ENCODE measurements around the gene SLFNL1. TPM values are rescaled to one million over a fixed set of nuclear protein-coding genes. Genes with fewer than 3 reads are reported as not detected.

SLFNL1 gene
- total RNA-seq, 1 donor from 2014 or later = 0.20 TPM

DNA sequence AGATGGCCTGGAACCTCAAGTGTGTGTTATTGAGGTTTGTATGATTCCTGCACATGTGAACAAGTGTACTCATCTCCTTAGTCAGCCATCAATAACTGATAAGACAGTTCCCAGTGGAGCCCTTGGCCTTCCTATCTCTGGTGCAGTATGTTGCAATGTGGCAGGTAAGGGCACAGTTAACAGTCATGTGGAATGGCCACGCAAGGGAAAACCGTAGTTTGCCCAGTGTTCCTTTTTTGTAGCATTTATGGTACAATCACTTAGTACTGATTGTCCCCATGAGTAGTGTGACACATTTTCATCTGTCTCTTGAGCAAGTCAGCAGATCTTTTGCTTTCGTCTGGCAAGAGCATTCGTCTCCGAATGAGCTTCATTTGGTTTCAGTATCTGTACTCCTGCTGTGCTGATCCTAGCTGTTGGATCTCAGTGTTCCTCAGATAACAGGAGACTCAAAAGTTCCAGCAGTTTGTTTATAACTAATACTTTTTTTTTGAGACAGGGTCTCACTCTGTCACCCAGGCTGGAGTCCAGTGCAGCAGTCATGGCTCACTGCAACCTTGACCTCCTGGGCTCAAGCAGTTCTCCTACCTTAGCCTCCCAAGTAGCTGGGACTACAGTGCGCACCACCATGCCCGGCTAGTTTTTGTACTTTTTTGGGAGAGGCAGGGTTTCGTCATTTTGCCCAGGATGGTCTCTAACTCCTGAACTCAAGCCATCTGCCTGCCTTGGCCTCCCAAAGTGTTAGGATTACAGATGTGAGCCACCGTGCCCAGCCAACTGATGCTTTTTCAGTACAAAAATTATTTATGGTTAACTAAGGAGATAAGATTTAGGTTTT, 33.9 kb downstream of the SLFNL1 start:
- intact Hi-C loops (cut with micrococcal nuclease) = no loop called here

DNA sequence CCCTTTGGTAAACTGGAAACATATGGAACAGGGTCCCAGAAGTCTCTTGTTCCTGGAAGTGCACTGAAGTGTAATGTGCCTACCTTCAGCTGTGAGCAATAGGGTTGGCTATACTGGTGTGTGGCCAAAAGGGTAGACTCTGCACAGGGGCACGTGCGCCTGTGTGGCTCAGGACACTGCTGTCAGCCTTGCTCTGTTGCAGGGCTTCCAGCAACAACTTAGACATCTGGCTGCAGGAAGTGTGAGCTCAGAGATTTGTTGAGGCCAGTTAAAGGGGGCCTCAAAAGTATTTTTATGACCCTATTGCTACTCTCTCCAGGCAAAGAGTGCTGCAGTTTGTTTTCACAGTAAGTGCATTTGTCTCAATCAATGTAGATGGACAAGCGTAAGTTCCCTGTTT, 34.6 kb downstream of the SLFNL1 start:
- intact Hi-C loops (cut with micrococcal nuclease) = no loop called here

DNA sequence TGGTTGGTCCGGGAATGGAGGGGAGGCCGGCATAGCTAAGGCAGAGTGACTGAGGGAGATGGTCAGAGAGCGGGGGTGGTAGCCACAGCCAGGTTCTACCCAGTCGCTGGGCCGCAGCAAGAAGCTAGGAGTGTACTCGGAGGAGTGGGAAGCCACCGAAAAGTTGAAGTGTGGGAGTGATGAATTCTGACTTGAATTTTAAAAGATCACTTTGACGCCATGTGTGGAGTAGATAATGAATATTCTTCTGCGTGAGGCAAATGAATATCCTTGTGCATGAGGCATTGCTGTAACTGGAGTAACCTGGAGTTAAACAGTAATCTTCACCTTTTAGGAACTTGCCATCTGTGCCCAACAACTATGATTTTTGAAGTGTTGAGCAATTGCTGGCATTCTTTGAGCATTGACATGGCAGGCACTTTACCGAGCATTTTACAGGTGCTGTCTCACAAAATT, 35.2 kb downstream of the SLFNL1 start:
- intact Hi-C loops (cut with micrococcal nuclease) = no loop called here

DNA sequence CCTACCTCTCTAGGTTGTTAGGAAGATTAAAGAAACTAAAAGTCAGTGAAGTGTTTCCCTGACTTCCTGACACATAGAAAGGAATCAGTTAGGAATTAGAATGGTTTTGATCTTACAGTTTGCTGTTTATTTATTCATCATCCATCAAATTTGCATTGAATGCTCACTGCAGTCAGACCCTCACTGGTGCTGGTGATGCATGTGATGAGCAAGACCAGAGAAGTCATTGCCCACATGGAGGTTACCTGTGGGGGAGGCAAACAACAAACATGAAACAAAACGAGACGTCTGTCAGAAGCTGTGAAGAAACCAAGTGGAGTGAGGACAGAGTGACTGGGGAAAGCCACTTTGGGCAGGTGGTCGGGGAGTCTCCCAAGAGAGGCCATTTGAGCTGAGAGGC, 35.6 kb downstream of the SLFNL1 start:
- intact Hi-C loops (cut with micrococcal nuclease) = no loop called here

DNA sequence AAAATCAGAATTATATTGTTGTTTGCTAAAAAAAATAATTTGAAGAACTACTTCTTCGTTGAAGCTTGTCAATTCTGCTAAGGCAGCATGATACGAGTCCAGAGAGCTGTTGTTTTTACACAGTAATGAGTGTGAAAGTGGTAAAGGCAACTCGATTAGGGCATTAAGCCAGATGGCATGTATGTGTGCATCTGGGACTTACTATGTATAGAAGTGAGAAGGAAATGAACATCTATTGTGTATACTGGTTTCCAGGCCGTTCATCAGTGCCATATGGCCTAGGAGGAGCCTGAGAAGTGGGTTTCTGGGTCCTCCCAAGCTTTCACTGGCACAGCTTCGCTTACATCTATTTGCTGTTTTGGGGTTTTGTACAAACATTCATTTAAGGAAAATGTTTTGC, 36.4 kb downstream of the SLFNL1 start:
- intact Hi-C loops (cut with micrococcal nuclease) = no loop called here

DNA sequence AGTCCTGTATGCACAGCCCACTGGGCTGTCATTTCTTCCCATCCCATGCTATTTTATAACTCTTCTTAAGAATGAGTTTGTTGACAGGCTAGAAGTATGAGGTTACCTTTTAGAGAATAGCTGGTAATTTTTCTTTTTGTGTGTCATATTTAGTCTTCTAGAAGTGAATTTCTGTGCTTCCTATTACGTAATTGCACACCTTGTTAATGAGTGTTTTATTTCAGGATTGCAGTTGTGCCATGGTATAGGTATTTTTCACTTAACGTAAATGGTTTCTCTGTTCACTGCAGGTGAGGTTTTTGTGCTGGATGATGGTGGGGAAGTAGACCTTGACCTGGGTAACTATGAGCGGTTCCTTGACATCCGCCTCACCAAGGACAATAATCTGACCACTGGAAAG, 37.0 kb downstream of the SLFNL1 start:
- intact Hi-C loops (cut with micrococcal nuclease) = no loop called here

DNA sequence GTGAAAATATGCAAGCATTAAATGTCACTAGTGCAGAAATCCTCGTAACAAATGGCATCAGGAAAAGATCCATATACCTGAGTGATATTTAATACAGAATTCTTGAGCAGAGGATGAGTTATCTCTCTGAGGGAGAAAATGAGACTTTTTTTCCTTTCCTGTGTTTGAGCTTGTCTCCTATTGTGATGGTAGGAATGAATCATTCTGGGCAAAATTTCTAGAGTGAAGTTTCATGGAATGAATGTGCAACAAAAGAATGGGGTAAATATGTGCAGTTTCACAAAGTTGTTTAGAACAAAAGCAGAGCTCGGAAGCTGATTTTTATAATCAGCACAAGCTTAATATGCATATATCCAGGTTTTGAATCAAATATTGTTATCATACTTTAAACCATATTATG, 37.5 kb downstream of the SLFNL1 start:
- intact Hi-C loops (cut with micrococcal nuclease) = no loop called here

DNA sequence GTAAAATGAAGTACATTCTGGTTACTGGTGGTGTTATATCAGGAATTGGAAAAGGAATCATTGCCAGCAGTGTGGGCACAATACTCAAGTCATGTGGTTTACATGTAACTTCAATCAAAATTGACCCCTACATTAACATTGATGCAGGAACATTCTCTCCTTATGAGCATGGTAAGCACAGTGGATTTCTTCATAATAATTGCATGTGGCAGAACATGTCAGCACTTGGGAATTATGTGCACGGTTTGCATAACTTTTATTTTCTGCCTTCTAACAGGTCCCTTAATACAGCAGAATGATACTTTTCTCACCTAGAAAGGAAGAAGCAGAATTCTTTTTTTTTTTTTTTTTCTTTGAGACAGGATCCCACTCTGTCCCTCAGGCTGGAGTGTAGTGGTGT, 38.2 kb downstream of the SLFNL1 start:
- intact Hi-C loops (cut with micrococcal nuclease) = no loop called here

DNA sequence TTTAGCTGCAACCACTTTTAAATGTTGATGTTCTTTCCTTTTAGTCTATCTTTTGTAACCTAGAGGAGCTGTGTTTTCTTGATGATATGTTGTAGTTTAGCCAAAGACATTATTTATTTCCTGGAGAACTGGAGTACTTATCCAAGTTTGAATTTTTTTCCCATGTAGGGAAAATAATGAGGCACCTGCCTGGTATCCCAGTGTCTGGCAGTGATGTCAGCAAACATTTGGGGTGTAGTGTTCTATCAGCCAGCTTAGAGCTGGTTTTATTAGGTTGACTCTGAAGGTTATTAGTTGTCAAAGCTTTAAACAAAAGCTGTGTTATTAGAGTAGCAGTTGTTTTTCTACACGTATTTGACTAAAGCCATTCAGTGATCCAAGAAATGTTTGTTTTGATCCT, 38.8 kb downstream of the SLFNL1 start:
- intact Hi-C loops (cut with micrococcal nuclease) = no loop called here

DNA sequence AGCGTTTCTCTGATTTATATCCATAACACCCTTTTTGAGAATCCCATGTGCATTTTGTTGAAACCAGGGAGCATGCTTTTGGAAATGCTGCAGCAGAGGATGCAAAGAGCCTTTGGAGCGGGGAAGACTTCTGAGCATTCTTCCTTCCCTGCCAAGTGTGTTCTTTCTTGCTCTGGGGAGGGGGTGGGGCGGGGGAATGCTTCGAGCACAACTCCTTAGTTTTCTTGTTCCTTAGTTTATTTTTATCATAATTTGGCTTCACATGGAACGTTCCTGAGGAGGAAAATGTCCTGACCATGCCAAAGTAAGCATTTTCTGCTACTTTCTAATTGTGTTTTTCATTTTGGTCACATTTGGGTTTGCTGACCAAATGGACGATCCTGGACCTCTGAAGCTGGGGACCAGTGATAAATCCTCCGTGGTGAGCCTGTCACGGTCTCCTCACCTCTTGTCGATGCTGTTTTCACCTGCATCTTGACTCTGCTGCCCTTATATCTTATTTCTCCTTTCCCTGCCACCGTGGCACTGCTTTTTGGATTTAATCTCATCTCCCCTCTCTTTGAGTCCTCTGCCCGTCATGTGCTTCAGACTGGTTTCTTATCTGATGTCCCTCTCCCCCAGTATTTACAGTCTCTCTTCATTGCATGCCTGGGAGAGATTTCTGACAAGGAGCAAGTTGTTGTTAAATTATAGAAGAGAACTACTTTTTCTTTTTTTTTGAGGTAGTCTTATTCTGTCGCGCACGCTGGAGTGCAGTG, 39.7 kb downstream of the SLFNL1 start:
- intact Hi-C loops (cut with micrococcal nuclease) = loop anchor here (2.0 kb wide), 2 partner anchors 21 to 941 kb away; partner anchors contain the start of gene CAP1

DNA sequence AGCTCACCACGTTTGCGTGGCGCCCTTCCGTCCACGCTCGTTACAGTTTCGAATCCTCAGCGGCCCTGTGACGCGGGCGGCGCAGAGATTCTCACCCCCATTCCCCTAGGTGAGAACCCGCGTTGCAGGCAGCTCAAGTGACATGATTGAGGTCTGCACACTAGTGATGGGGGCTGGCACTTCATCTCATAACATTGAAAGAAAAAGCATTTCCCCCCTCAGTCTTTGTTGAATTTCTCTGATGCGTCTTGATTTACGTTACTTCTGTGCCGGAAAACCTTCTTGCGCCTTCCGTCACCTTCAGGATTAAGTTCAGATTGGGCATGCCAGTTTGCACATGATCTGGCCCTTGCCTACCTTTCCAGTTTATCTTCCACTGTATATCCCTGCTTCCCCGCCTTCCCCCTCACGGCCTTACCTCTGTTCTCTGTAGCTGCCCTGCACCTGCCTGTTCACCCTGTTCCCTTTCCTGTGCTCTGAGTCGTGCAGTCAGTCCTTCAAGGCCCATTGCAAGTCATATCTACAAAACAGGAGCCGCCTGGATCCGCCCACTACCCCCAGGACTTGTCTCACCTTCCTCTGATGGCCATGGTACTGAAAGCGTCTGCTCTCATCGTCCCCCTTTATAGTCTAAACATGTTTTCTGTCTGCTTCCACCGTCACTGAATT, 40.9 kb downstream of the SLFNL1 start:
- intact Hi-C loops (cut with micrococcal nuclease) = loop anchor here (2.0 kb wide), 2 partner anchors 22 to 940 kb away; partner anchors contain the start of gene CAP1

DNA sequence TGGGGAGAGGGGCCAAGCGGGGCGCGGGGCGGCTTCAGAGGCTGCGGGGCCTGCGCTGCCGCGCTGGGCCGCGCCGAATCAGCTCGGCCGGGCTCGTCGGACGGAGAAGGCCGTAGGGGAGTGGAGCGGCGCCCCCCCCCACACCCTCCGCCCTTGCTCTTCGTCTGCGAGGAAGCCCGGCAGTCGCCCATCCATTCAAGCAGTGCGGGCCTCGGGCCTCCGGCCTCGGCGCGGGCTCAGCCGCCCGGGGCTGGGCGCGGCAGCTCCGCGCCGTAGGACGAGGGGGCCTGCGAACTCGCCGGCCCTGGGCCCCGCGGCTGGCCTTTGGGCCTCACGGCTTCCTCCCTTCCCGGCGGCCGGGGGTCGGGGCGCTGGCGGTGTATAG, 41.5 kb downstream of the SLFNL1 start:
- intact Hi-C loops (cut with micrococcal nuclease) = loop anchor here (2.0 kb wide), 2 partner anchors 23 to 939 kb away; partner anchors contain the start of gene CAP1

DNA sequence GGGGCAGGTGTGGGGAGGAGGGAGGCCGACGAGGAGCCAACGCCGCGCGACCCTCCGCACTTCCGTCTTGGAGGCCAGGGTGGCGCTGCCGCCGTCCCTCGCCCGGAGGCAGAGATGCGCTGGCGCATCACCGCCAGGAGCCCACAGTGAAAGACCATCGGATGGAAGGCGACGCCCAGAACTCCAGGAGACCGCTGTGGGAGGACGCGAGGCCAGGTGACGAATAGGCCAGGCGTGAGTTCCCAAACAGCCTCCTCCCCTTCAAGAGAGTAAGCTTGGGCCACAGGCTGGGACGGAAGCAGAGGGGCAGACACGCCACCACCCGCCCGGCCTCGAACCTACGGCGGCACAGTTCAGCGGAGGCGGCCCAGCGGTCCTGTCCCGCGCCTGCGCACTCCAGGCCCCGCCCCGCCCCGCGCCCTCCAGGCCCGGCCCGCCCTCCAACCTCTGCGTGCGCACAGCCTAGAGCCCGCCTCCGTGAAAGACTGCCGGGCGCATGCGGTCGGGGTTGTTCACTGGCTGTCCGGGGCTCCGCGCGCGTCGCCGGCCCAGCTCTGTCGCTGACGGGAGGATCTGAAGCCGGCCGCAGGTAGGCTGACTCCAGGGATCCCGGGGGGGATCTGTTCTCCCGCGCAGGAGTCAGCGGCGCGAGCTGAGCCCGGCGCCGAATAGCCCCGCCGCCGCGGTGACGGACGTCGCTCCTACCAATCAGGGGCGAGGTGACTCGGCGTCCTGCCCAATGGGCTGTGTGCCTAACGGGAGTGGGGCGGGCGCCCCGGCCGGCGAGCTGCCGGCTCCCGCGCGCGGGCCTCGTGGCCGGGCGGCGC, 42.1 kb downstream of the SLFNL1 start, which contains the start of gene CTPS1:
CTPS1 (plus strand) TSS at position 456 of the 827 bp plus-strand sequence. CDS start 3,595 bp downstream, outside the sequence.
- intact Hi-C loops (cut with micrococcal nuclease) = loop anchor here (1.0 to 2.0 kb wide), 9 partner anchors 23 to 939 kb away; partner anchors contain the start of genes CAP1, CITED4 and NFYC

DNA sequence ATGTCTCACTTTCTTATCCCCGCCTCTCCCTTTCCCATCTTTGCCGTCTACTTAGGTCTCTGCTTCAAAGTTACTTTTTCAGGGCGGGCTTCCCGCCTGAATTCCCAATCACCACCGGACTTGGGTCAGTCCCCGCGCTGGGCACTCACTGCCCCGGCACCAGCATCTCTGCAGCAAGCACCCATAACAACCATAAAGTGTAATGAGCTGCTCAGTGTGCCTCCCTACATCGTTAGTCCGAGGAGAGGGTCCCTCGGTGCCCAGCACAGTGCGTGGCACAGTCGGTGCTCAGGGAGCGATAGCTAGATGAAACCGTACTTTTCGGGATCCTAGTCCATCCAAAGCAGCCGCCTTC, 42.7 kb downstream of the SLFNL1 start:
- intact Hi-C loops (cut with micrococcal nuclease) = loop anchor here (1.0 to 2.0 kb wide), 7 partner anchors 117 to 930 kb away; partner anchors contain the start of genes CITED4 and NFYC

DNA sequence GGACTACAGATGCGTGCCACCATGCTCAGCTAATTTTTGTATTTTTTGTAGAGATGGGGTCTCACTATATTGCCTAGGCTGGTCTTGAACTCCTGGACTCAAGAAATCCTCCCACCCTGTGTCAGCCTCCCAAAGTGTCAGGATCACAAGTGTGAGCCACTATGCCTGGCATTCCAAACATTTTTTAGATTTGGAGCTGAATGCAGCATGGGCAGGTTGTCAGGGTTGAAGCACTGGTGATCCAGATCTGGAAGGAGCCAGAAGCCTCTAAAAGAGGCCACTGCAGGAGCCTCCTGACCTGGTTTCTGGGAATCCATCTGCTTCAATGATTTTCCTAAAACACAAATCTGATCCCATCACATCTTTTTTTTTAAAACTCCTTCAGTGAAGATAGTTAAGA, 43.8 kb downstream of the SLFNL1 start:
- intact Hi-C loops (cut with micrococcal nuclease) = loop anchor here (2.0 kb wide), 5 partner anchors 263 to 929 kb away; partner anchors contain the start of gene NFYC

DNA sequence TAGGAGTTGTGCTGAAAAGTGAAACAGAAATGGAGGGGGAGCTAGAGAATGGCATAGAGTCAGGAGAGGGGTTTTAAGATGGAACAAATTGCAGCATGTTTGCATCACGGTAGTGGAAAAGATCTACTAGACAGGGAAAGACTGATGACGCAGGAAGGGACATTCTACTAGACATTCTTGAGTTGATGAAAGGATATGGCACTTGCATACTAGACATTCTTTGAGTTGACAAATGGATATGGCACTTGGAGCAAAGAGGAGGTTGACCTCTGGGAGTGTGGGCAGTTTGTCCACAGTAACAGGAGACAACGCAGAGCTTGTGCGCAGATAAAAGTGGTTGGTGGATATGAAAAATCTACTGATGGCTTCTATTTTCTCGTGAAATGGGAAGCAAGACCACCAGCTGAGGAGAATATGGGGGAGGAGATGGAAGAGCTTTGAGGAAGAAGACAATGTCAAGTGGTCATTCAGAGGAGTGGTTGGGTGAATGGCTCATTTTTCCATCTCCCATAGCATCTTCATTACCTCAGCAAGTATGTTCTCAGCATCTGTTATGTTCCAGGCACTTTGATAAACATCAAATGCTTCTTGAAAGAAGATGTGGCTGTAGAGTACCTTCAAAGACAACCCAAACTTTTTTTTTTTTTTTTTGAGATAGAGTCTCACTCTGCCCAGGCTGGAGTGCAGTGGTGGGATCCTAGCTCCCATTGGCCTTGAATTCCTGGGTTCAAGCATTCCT, 44.4 kb downstream of the SLFNL1 start:
- intact Hi-C loops (cut with micrococcal nuclease) = no loop called here

DNA sequence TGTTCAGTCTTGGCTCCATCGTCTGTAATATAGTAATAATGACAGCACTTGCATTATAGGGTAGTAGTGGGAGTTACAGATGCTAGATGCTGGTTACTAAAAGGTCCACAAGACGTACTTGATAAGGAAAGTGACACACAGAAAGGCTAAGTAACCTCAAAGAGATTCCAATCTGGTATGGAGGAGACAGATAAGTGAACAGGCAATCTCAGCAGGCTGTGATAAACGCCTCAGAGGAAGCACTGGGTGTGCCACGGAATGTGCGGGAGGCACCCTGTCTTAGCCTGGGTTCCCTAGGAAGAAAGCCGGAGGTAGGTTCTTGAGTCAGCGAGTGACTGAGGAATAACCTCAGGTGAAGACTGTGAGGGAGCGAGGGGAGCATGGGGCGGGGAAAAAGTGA, 46.6 kb downstream of the SLFNL1 start:
- intact Hi-C loops (cut with micrococcal nuclease) = no loop called here

DNA sequence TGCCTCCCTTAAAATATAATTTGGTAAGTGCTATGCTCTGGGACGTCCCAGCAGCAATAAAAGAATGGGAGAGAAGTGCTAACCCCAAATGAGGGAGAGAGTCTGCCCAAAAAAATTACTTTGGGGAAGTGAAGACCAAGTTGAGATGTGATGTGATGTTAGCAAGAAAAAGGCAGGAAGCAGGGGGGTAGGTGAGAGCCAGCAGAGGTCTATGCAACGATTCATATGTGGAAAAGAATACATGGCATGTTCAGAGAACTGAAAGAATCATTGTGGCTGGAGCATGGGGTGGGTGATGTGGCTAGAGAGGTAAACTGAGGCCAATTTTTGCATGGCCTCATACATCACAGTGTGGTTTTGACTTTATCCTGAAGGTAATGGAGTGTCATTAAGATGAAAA, 47.6 kb downstream of the SLFNL1 start:
- intact Hi-C loops (cut with micrococcal nuclease) = no loop called here

DNA sequence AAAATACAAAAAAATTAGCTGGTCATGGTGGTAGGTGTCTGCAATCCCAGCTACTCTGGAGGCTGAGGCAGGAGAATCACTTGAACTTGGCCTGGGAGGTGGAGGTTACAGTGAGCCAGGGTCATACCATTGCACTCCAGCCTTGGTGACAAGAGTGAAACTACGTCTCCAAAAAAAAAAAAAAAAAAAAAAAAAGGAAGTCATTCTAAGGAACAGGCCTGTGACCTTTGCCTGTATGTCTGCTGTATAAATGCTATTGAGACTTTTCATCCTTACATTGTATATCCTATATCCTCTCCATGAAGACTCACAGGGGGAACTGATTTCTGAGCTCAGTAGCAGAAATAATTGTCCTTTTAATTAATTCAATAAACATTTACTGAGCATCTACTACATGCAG, 49.6 kb downstream of the SLFNL1 start:
- intact Hi-C loops (cut with micrococcal nuclease) = no loop called here

DNA sequence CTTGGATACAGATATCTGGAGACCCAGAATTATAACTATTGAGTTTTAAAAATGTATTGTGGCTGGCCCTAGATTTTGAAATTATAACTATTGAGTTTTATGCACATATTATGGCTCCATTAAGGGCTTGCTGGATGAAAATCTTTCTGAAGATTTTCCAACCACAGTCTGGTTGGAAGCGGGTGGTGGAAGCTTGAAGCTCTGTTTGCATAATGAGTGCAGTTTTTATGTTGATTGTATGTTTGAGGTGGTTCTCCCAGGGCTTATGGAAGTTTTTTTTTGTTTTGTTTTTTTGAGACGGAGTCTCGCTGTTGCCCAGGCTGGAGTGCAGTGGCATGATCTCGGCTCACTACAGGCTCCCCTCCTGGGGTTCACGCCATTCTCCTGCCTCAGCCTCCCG, 52.1 kb downstream of the SLFNL1 start:
- intact Hi-C loops (cut with micrococcal nuclease) = no loop called here
